Loucy (cell line): ENCODE measurements around the gene MB.
"Not testable (repeated sequence)": the region's sequence is repeated elsewhere in the genome, so short reads cannot be mapped to it uniquely, and the experiment has no call there.

ENCODE experiments used
- EZH2phosphoT487 ChIP-seq: fragments of 200-600 bp; IDR thresholded peaks from 2 replicates; pipeline ENCODE4 v1.6.1; 2018; ENCODE audit warnings: antibody characterized with exemption, mild to moderate bottlenecking, moderate library complexity, borderline replicate concordance
- TF ChIP-seq, protein P1 (sequence below): fragments of 200-600 bp; sonication (generic); conservative IDR thresholded peaks from 2 replicates; pipeline ENCODE4 v1.5.1; 2014; ENCODE audit warnings: mild to moderate bottlenecking, antibody characterized with exemption, low read length

DNA sequence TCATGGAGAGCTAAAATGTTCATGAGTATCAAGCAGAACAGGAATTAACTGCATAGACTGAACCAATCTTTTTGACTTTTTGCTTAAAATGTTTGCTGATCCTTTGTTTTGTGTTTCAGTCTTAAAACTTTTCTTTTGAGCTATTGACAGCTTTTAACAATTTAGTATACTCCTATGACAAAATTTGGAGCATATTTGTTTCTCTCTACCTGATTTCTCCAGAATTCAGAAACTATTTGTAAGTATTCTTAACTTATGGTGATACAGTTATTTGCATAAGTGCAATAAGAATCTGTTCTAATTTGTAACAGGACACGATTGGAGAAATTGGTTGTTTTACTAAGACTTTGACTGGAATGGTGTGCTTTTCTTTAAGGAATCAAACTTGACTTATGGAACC lies 49.6 kb upstream of the MB start:
- TF ChIP-seq, protein P1, sequence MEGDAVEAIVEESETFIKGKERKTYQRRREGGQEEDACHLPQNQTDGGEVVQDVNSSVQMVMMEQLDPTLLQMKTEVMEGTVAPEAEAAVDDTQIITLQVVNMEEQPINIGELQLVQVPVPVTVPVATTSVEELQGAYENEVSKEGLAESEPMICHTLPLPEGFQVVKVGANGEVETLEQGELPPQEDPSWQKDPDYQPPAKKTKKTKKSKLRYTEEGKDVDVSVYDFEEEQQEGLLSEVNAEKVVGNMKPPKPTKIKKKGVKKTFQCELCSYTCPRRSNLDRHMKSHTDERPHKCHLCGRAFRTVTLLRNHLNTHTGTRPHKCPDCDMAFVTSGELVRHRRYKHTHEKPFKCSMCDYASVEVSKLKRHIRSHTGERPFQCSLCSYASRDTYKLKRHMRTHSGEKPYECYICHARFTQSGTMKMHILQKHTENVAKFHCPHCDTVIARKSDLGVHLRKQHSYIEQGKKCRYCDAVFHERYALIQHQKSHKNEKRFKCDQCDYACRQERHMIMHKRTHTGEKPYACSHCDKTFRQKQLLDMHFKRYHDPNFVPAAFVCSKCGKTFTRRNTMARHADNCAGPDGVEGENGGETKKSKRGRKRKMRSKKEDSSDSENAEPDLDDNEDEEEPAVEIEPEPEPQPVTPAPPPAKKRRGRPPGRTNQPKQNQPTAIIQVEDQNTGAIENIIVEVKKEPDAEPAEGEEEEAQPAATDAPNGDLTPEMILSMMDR: not testable (repeated sequence)
- TF ChIP-seq EZH2phosphoT487: not testable (repeated sequence)
